Measurements from ENCODE around the gene CPSF2.
"Not testable (repeated sequence)": the region's sequence is repeated elsewhere in the genome, so short reads cannot be mapped to it uniquely, and the experiment has no call there.

CPSF2 gene

GRCh38 chr14:92160619-92161018, 38.9 kb downstream of the CPSF2 start:
- no peak for DNase-seq

DNA sequence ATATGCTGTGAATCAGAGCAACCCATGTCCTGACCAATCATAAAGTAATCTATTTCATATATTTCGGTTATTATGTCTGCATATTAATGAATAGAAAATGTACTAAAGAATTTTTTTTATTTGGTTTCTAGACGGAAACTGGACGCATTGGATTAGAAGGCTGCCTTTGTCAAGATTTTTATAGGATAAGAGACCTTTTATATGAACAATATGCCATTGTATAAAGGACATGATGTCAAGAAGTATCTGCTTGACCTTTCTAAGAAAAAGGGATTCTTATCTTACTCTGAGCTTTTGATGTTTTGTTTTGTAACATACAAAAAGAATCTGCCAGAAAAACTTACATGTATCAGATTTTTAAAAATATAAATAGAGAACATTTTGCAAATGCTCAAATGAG, 39.8 kb downstream of the CPSF2 start:
- DNase-seq = no peak

- DNase-seq = no peak
Measured at GRCh38 chr14:92164958-92165357, 43.2 kb downstream of the CPSF2 start.

DNA sequence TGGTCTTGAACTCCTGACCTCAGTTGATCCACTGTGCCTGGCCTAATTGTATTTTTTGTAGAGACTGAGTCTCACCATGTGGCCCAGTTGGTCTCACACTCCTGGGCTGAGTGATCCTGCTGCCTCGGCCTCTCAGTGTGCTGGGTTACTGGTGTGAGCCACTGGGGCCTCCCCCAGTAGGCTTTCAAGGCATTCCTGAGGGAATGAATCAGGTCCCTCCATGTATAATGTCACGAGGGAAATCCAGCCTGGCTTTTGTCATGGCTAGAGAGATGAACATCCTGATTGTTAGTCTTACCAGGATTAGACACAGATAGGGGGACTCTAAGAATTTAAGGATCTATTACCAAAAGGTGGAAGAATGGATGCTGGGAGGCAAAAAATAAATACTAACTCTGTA, 51.9 kb downstream of the CPSF2 start:
- DNase-seq = no peak

DNA sequence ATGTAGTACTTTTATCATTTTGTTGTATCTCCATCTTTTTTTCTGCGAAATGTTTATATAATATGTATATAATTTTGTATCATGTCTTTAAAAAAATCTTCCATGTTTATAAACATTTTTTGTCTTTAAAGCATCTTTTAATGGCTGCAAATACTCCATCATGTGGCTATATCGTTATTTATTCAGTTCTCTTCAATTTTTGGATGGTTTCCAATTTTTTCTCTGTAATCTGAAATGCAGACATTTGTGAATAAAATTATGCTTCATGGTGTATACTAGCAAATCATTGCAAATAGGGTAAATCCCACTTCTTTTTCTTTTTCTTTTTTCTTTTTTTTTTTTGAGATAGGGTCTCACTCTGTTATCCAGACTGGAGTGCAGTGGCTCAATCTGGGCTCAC, 54.0 kb downstream of the CPSF2 start:
- no peak for DNase-seq

DNA sequence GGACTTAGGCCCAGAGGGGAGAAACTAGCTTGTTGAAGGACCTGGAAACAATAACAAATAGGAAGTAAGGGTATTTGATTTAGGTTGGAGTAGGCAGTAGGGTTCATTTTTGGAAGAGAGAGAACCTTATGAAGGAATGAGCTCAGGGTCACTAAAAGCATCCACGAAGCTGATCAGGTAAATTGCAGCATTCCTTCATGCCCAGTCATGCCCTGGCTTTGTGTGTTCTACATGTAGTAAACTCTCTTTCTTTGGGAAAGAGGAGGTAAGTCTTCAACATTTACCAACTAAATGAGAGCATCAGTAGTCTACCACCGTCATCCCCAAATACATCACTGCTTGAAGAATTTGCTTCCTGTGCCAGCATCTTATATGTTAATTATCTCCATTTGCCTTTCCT, 54.7 kb downstream of the CPSF2 start:
- DNase-seq = no peak

GRCh38 chr14:92179178-92179577, 57.4 kb downstream of the CPSF2 start:
- not testable (repeated sequence) for DNase-seq

DNA sequence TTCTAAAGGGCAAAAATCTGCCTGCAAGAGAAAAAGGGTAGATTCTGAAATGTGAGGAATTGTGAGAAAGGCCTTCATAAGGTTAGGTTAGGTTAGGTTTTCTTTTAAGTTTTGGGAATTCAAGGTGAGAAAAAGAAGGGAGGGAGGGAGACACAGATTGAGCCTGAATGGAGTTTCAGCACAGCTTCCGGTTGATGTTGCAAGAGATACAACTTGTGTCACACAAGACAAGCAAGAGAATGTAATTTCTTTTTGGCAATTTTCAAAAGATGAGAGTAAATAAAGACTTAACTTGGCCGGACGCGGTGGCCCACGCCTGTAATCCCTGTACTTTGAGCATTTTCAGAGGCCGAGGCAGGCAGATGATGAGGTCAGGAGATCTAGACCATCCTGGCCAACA, 63.8 kb downstream of the CPSF2 start:
- no peak for DNase-seq

DNA sequence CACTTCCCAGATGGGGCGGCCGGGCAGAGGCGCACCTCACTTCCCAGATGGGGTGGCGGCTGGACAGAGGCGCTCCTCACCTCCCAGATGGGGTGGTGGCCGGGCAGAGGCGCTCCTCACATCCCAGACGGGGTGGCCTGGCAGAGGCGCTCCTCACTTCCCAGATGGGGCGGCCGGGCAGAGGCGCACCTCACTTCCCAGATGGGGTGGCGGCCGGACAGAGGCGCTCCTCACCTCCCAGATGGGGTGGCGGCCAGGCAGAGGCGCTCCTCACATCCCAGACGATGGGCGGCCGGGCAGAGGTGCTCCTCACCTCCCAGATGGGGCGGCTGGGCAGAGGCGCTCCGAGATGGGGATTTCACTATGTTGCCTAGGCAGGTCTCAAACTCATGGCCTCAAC, 65.8 kb downstream of the CPSF2 start:
- DNase-seq = not testable (repeated sequence)

DNA sequence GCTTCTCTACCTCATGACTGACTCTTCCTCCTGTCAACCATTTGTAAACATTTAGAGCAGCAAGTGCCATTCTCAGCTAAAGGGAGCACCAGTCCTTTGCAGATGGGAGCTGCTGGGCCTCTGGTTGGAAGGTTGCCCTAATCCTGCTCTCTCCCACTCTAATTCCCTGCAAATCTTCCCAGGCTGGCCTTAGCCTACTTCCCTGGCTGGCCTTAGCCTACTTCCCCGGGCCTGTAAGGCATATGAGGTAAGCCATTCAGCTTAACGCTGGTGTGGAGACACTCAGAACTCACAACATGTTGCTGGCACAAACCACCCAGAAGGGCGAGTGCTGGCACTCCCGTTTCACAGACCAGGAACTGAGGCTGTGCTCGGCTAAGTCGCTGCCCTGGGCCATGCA, 69.0 kb downstream of the CPSF2 start:
- DNase-seq = no peak

GRCh38 chr14:92198804-92199203, 77.0 kb downstream of the CPSF2 start:
- DNase-seq = no peak

DNA sequence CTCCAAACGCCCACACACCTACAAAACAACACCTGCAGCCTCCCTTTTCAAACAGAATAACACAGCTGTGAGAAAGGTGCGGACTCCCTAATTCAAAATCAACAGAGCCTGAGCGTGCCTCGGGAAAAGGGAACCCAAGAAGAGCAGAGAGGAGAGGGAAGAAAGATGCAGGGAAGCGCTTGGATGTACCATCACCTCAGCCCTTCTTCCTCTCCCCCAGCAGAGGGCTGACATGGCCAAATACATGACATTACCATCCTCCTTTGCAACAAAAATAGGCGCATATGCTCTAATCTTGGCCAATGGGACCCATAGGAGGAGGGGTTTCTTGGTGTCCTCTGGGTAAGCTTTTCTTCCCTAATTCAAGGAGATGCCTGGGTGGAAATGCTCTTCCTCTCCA, 78.0 kb downstream of the CPSF2 start:
- no peak for DNase-seq

DNA sequence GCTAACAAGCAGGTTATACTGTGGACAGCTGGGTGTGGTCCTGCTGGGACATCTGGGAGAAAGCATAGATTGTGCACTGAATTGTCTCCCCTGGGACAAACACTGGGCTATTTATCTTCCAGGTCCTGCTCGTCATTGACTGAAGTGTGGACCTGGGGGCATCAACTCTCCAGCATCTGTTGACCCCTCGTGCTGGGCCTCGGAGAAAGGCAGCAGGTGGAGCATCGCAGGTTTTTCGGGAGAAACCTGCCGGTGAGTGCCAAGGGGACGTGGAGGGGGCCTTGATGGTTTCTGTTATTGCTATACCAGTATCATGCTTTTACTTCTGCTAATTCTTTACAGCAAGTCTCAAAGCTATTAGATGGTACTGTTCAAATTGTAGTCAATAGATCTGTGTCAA, 81.3 kb downstream of the CPSF2 start:
- DNase-seq = no peak

DNA sequence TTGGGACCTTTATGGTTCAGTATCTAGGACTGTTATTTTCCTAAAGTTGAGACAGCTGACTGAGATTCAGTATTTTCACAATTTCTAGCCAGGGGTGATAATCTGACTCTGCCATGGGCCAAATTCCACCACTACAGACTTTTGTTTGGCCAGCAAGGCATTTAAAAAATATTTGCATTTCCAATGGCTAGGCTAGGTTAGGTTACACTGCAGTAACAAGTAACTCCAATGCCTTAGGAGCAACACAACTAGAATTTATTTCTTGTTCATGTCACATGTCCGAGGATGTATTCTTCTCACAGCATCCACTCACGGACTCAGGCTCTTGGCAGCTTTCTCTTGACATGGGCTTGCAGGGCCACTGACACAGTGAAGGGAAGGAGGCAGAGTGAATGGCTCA, 83.0 kb downstream of the CPSF2 start:
- DNase-seq = no peak

GRCh38 chr14:92207012-92207927, 85.5 kb downstream of the CPSF2 start:
- DNase-seq = no peak

- DNase-seq = no peak
Measured at GRCh38 chr14:92207928-92208265, 86.1 kb downstream of the CPSF2 start.

DNA sequence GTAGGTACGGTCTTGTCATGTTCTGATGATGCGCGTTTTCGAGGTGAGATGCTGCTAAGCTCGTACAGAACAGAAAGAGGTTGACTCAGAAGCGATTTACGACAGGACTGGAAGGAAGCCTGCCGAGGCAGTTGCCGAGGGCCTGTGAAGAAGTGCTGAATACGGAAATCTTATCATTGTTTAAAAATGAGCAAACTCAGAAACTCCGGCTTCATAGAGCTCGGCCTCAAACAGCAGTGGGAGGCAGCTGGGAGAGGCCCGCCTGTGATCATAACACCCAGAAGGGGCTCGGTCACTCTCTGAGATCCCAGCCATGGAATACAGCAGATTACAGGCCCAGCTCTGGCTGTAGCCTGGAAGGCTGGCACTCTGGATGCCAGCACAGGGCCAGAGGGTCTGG, 87.4 kb downstream of the CPSF2 start:
- DNase-seq = no peak

DNA sequence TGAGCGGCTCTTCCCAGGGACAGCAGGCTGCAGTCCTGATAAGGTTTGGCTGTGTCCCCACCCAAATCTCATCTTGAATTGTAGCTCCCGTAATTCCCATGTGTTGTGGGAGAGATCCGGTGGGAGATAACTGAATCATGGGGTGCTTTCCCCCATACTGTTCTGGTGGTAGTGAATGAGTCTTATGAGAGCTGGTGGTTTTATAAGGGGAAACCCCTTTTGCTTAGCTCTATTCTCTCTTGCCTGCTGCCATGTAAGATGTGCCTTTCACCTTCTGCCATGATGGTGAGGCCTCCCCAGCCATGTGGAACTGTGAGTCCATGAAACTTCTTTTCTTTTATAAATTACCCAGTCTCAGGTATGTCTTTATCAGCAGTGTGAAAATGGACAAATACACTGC, 91.4 kb downstream of the CPSF2 start:
- DNase-seq = not testable (repeated sequence)

GRCh38 chr14:92215579-92215978, 93.8 kb downstream of the CPSF2 start:
- no peak for DNase-seq

GRCh38 chr14:92217936-92218335, 96.2 kb downstream of the CPSF2 start:
- no peak for DNase-seq

Measured in T-helper 2 cell (primary cell).